D721Med (cell line): ENCODE results near the gene ARF1.

Source experiments
- DNase-seq: peaks from one replicate; pipeline ENCODE4 v3.0.0; 2011; ENCODE audit warnings: low spot score; ENCODE audit not compliant: insufficient read length
- FAIRE-seq: peaks from 2 replicates; lab custom pipeline; 2011; peaks lifted over from hg19 to GRCh38; lab: Jason Lieb, UNC
- TF ChIP-seq, protein P1 (sequence below): IDR thresholded peaks from 2 replicates; pipeline ENCODE4 v1.5.1; 2012; ENCODE audit warnings: mild to moderate bottlenecking, control low read depth; ENCODE audit not compliant: insufficient read depth; ENCODE audit errors: missing control alignments

Gene ARF1

DNA sequence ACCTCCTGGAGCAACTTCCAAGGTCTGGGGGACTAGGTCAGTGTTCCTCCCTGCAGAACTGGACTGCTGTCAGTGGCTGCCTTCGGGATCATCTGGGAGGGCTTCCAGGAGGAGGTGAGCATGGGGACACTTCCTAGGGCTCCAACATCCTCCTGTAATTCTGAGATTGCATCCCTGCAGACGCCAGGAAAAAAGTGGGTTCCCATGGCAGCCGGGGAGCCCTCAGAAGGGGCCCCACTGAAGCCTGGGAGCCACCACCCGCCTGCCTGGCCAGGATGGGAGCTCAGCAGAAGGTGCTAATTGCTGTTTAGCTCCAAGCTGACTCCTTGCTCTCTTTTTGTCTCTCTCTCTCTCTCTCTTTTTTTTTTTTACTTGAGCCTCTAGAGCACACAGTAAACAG is 16.1 kb upstream of the ARF1 start:
- TF ChIP-seq, protein P1, sequence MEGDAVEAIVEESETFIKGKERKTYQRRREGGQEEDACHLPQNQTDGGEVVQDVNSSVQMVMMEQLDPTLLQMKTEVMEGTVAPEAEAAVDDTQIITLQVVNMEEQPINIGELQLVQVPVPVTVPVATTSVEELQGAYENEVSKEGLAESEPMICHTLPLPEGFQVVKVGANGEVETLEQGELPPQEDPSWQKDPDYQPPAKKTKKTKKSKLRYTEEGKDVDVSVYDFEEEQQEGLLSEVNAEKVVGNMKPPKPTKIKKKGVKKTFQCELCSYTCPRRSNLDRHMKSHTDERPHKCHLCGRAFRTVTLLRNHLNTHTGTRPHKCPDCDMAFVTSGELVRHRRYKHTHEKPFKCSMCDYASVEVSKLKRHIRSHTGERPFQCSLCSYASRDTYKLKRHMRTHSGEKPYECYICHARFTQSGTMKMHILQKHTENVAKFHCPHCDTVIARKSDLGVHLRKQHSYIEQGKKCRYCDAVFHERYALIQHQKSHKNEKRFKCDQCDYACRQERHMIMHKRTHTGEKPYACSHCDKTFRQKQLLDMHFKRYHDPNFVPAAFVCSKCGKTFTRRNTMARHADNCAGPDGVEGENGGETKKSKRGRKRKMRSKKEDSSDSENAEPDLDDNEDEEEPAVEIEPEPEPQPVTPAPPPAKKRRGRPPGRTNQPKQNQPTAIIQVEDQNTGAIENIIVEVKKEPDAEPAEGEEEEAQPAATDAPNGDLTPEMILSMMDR: no peak
- no peak for FAIRE-seq
- no peak for DNase-seq

DNA sequence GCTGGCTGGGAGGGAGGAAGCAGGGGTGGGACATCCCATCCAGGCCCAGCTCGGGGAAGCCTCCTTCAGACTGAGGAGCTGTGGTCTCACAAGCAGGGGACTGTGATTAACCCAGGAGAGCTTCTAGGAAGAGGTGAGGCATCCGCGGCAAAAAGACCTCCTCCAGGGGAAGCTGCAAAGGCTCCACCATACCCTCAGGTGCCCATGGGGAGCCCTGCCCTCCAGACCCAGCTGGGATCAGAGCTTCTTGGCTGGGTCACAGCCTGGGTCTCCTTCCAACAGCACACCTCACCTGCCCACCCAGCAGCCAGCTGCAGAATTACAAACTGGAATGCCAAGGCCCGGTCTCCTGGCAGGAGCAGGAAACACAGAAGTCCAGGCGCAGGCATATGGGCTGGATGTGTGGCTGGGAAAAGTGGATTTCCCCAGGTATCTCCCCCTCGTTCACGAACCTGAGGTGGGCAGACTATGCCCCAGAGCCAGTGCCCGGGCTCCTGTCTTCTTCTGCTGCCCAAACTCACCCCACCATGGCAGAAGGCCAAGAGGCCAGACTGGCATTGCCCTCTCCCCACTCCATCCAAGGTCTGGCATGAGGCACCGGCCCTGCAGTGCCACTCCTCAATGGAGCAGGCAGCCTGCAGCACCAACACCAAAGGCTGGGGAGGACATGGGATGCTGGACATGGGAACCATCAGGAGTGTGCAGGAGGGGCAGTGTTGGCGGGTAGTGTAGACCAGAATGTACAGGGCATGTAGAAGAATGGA is 15.4 kb upstream of the ARF1 start:
- DNase-seq: no peak
- no peak for FAIRE-seq
- TF ChIP-seq, protein P1: no peak

DNA sequence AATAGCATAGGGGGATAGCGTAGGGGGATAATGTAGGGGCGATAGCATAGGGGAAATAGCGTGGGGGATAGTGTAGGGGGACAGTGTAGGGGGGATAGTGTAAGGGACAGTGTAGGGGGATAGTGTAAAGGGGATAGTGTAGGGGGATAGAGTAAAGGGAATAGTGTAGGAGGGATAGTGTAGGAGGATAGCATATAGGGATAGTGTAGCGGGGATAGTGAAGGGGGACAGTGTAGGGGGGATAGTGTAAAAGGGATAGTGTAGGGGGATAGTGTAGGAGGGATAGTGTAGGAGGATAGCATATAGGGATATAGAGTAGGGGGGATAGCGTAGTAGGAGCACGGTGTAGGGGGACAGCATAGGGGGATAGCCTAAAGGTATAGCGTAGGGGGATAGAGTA is 14.1 kb upstream of the ARF1 start:
- TF ChIP-seq, protein P1: no peak
- FAIRE-seq (no peak), DNase-seq (no peak)

DNA sequence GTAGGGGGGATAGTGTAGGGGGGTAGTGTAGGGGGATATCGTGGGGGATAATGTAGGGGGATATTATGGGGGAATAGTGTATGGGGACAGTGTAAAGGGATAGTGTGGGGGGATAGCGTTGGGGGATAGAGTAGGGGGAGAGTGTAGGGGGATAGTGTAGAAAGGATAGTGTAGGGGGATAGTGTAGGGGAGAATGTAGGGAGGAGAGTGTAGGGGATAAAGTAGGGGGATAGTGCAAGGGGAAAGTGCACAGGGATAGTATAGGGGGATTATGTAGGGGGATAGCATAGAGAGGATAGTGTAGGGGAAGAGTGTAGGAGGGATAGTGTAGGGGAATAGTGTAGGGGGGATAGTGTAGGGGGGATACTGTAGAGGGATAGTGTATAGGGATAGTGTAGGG is 12.3 kb upstream of the ARF1 start:
- no peak for FAIRE-seq
- TF ChIP-seq, protein P1: no peak

DNA sequence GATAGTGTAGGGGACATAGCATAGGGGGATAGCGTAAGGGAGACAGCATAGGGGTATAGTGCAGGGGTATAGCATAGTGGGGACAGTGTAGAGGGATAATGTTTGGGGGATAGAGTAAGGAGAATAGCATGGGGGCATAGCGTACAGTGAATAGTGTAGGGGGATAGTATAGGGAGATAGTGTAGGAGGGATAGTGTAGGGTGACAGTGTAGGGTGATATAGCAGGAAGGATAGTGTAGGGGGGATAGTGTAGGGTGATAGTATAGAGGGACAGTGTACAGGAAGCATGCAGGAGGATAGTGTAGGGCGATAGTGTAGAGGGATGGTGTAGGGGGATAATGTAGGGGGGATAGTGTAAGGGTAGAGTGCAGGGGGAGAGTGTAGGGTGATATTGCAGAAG is 11.7 kb upstream of the ARF1 start:
- DNase-seq (no peak), FAIRE-seq (no peak)
- TF ChIP-seq, protein P1: no peak

More for the DNA sequence above, 12.3 kb upstream of the ARF1 start:
- no peak for DNase-seq

DNA sequence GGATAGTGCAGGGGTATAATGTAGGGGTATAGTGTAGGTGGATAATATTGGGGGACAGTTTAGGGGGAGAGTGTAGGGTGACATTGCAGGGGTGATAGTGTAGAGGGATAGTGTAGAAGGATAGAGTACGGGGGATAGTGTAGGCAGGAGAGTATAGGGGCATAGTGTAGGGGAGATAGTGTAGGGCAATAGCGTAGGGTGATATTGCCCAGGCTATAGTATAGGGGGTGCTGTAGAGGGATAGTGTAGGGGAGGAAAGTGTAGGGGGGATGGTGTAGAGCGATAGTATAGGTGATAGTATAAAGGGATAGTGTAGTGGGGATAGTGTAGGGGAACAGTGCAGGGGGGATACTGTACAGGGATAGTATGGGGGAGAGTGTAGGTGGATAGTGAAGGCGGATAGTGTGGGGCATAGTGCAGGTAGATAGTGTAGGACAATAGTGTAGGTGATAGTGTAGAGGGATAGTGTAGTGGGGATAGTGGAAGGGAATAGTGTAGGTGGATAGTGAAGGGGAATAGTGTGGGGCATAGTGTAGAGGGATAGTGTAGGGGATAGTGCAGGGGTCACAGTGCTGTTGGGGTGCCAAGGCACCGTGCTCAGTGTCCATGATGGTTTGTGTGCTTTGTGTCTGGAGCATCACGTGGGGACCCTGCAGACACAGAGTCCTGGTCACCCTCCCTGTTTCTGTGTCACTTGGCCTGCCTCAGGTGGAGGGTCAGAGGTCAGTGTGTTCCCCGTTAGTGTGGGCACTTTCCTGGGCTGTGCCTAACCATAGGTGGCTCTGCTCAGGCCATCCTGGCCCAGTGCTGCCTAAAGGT is 10.5 kb upstream of the ARF1 start:
- TF ChIP-seq, protein P1: no peak
- DNase-seq (no peak), FAIRE-seq (no peak)
